Mucosa of rectum (tissue), 2 donors: ENCODE data around the gene CPB2.

ENCODE experiments used
- H3K27ac ChIP-seq, 2 donors: one replicate each; pipeline ENCODE4 v1.7.0; 2013; ENCODE audit warnings: inconsistent platforms in 2 of 2, low read depth in 2 of 2, low read length in 2 of 2
- H3K27me3 ChIP-seq, 2 donors: one replicate each; pipeline ENCODE4 v1.7.0; 2013; ENCODE audit warnings: low read length in 2 of 2; ENCODE audit not compliant: control insufficient read depth in 2 of 2, insufficient read depth in 2 of 2
- H3K36me3 ChIP-seq, 2 donors: one replicate each; pipeline ENCODE4 v1.7.0; 2013; ENCODE audit warnings: low read length in 2 of 2; ENCODE audit not compliant: control insufficient read depth in 2 of 2, insufficient read depth in 2 of 2
- H3K4me1 ChIP-seq, 2 donors: one replicate each; pipeline ENCODE4 v1.7.0; 2013; ENCODE audit warnings: low read length in 2 of 2, mild to moderate bottlenecking in 1 of 2; ENCODE audit not compliant: control insufficient read depth in 2 of 2, insufficient read depth in 2 of 2
- H3K4me3 ChIP-seq, 2 donors: one replicate each; pipeline ENCODE4 v1.7.0; 2013; ENCODE audit warnings: low read length in 2 of 2
- H3K9ac ChIP-seq, 2 donors: one replicate each; pipeline ENCODE4 v1.7.0; 2013; ENCODE audit warnings: low read length in 2 of 2, low read depth in 1 of 2, mild to moderate bottlenecking in 1 of 2
- H3K9me3 ChIP-seq, 2 donors: one replicate each; pipeline ENCODE4 v1.7.0; 2013; ENCODE audit warnings: low read length in 2 of 2; ENCODE audit not compliant: control insufficient read depth in 2 of 2
- donor health status: healthy.
- donor health status: Normal muscosa, but diverticular disease.

Gene CPB2

GRCh38 chr13:46142776-46143175, 37.9 kb upstream of the CPB2 start:
- H3K9ac ChIP-seq: no peak overlapping the region
- no peaks in the 10 kb centered on the region for H3K27me3 ChIP-seq
- H3K4me3 ChIP-seq: no peak overlapping the region
- no peaks in the 10 kb centered on the region for H3K4me1 ChIP-seq
- no peak overlapping the region for H3K27ac ChIP-seq
- no peaks in the 10 kb centered on the region for H3K9me3 ChIP-seq
- H3K36me3 ChIP-seq: no peaks in the 10 kb centered on the region

GRCh38 chr13:46140044-46140443, 35.2 kb upstream of the CPB2 start:
- Histone ChIP-seq H3K4me1 (no peaks in the 10 kb centered on the region), H3K36me3 (peaks cover 0 to 6% of the 10 kb centered on the region in 2 donors)

GRCh38 chr13:46137627-46138317, 32.9 kb upstream of the CPB2 start:
- Histone ChIP-seq H3K27me3 (no peaks in the 10 kb centered on the region), H3K4me3 (no peak overlapping the region), H3K36me3 (peaks cover 0 to 7% of the 10 kb centered on the region in 2 donors), H3K9me3 (no peaks in the 10 kb centered on the region), H3K27ac (no peak overlapping the region), H3K4me1 (no peaks in the 10 kb centered on the region), H3K9ac (no peak overlapping the region)

More at GRCh38 chr13:46140044-46140443, 35.2 kb upstream of the CPB2 start:
- Histone ChIP-seq H3K9ac (no peak overlapping the region), H3K27ac (no peak overlapping the region), H3K9me3 (no peaks in the 10 kb centered on the region), H3K27me3 (no peaks in the 10 kb centered on the region), H3K4me3 (no peak overlapping the region)

- H3K9me3 ChIP-seq: no peaks in the 10 kb centered on the region
- H3K27me3 ChIP-seq: no peaks in the 10 kb centered on the region
- peaks cover 0 to 12% of the 10 kb centered on the region in 2 donors for H3K36me3 ChIP-seq
Measured at GRCh38 chr13:46136688-46137087, 31.9 kb upstream of the CPB2 start.

GRCh38 chr13:46134961-46135522, 30.2 kb upstream of the CPB2 start:
- Histone ChIP-seq H3K4me1 (no peaks in the 10 kb centered on the region), H3K36me3 (peaks cover 0 to 15% of the 10 kb centered on the region in 2 donors), H3K9ac (no peak overlapping the region), H3K27ac (no peak overlapping the region), H3K9me3 (no peaks in the 10 kb centered on the region), H3K27me3 (no peaks in the 10 kb centered on the region), H3K4me3 (no peak overlapping the region)

More at GRCh38 chr13:46136688-46137087, 31.9 kb upstream of the CPB2 start:
- no peak overlapping the region for H3K9ac ChIP-seq
- H3K4me1 ChIP-seq: no peaks in the 10 kb centered on the region
- no peak overlapping the region for H3K4me3 ChIP-seq
- H3K27ac ChIP-seq: no peak overlapping the region

GRCh38 chr13:46134494-46134893, 29.7 kb upstream of the CPB2 start:
- Histone ChIP-seq H3K36me3 (peaks cover 0 to 19% of the 10 kb centered on the region in 2 donors), H3K27ac (no peak overlapping the region), H3K9me3 (no peaks in the 10 kb centered on the region), H3K27me3 (no peaks in the 10 kb centered on the region), H3K4me1 (no peaks in the 10 kb centered on the region), H3K9ac (no peak overlapping the region), H3K4me3 (no peak overlapping the region)

GRCh38 chr13:46132109-46132508, 27.3 kb upstream of the CPB2 start:
- H3K4me1 ChIP-seq: no peaks in the 10 kb centered on the region
- H3K4me3 ChIP-seq: no peak overlapping the region
- no peaks in the 10 kb centered on the region for H3K9me3 ChIP-seq
- no peaks in the 10 kb centered on the region for H3K27me3 ChIP-seq
- H3K36me3 ChIP-seq: peaks cover 0 to 19% of the 10 kb centered on the region in 2 donors
- H3K9ac ChIP-seq: no peak overlapping the region
- no peak overlapping the region for H3K27ac ChIP-seq

- Histone ChIP-seq H3K9me3 (no peaks in the 10 kb centered on the region), H3K9ac (no peak overlapping the region), H3K27me3 (no peaks in the 10 kb centered on the region), H3K4me3 (no peak overlapping the region), H3K27ac (no peak overlapping the region), H3K4me1 (no peaks in the 10 kb centered on the region), H3K36me3 (peaks cover 0 to 19% of the 10 kb centered on the region in 2 donors)
Measured at GRCh38 chr13:46131705-46132104, 26.9 kb upstream of the CPB2 start.

GRCh38 chr13:46129955-46130618, 25.3 kb upstream of the CPB2 start:
- no peak overlapping the region for H3K9ac ChIP-seq
- no peaks in the 10 kb centered on the region for H3K27me3 ChIP-seq
- H3K36me3 ChIP-seq: peaks cover 0 to 13% of the 10 kb centered on the region in 2 donors

GRCh38 chr13:46129124-46129523, 24.3 kb upstream of the CPB2 start:
- Histone ChIP-seq H3K27ac (no peak overlapping the region), H3K27me3 (no peaks in the 10 kb centered on the region), H3K9me3 (no peaks in the 10 kb centered on the region), H3K9ac (no peak overlapping the region), H3K36me3 (peaks cover 0 to 12% of the 10 kb centered on the region in 2 donors), H3K4me3 (no peak overlapping the region), H3K4me1 (no peaks in the 10 kb centered on the region)

More at GRCh38 chr13:46129955-46130618, 25.3 kb upstream of the CPB2 start:
- Histone ChIP-seq H3K9me3 (no peaks in the 10 kb centered on the region), H3K27ac (no peak overlapping the region), H3K4me1 (no peaks in the 10 kb centered on the region), H3K4me3 (no peak overlapping the region)
